Transverse colon (tissue), 4 donors: ENCODE data around the gene RAPGEF5. TPM values are rescaled to one million over a fixed set of nuclear protein-coding genes. Genes with fewer than 3 reads are reported as not detected.

ENCODE experiments used
- DNase-seq: peaks from one replicate; pipeline ENCODE4 v3.0.0-alpha.2; 2019
- H3K27ac ChIP-seq, 4 donors: fragments of 200-600 bp; sonication (generic); 2 replicates each; pipeline ENCODE4 v1.5.1; 2016 to 2018; ENCODE audit warnings: inconsistent platforms in 4 of 4
- H3K27me3 ChIP-seq: fragments of 200-600 bp; sonication (generic); 2 replicates; pipeline ENCODE4 v1.5.1; 2017; ENCODE audit warnings: inconsistent platforms
- H3K36me3 ChIP-seq, 4 donors: fragments of 200-600 bp; sonication (generic); 2 replicates each; pipeline ENCODE4 v1.5.1; 2017 to 2019; ENCODE audit warnings: inconsistent platforms in 4 of 4
- H3K4me1 ChIP-seq, 4 donors: fragments of 200-600 bp; sonication (generic); 2 replicates each; pipeline ENCODE4 v1.5.1; 2017 to 2020; ENCODE audit warnings: inconsistent platforms in 4 of 4
- H3K4me3 ChIP-seq, 4 donors: fragments of 200-600 bp; sonication (generic); 1 replicate in 1 of 4; 2 replicates in 3 of 4; pipeline versions ENCODE4 v1.5.1 to v1.6.1; 2017 to 2019; ENCODE audit warnings: inconsistent platforms in 4 of 4
- H3K9me3 ChIP-seq, 2 donors: fragments of 200-600 bp; sonication (generic); 2 replicates each; pipeline ENCODE4 v1.5.1; 2017 to 2019; ENCODE audit warnings: inconsistent platforms in 2 of 2
- CTCF ChIP-seq, 5 experiments: fragments of 200-600 bp in 3 of 5; fragments of 450-650 bp in 2 of 5; sonication (generic) in 3 of 5; IDR thresholded peaks; 1 replicate in 2 of 5; 2 replicates in 3 of 5; pipeline ENCODE4 v1.5.1; 2016 to 2017; ENCODE audit warnings: antibody characterized with exemption in 5 of 5, inconsistent platforms in 3 of 5, mild to moderate bottlenecking in 2 of 5, moderate library complexity in 1 of 5
- EP300 ChIP-seq: sonication (generic); formaldehyde crosslinking; IDR thresholded peaks from one replicate; pipeline ENCODE4 v1.6.1; 2017; ENCODE audit warnings: antibody characterized with exemption, low read depth
- POLR2A ChIP-seq: fragments of 450-650 bp; IDR thresholded peaks from one replicate; pipeline ENCODE4 v1.6.1; 2016; ENCODE audit warnings: antibody characterized with exemption, mild to moderate bottlenecking, moderate library complexity
- POLR2AphosphoS5 ChIP-seq, 3 donors: sonication (generic); formaldehyde crosslinking; IDR thresholded peaks; one replicate each; pipeline ENCODE4 v1.6.1; 2016; ENCODE audit warnings: antibody characterized with exemption in 3 of 3
- WGBS, 2 donors: methylation state at CpG; one replicate each; pipeline ENCODE4 v1.1.5; 2018; ENCODE audit warnings: low coverage in 1 of 2; 5-methylcytosine and 5-hydroxymethylcytosine counted together
- in situ Hi-C, 4 donors: fragments of 200-750 bp; cut with MboI; loops; one replicate each; pipeline versions ENCODE4 v1.15.0 to v1.15.1; 2017; ENCODE audit warnings: low sequenced_read_pairs in 3 of 4, low pct_ligation_motif_present in 1 of 4, low pct_unique_long_range_greater_than_20kb in 1 of 4
- intact Hi-C: fragments of 100-400 bp; cut with DNase I; formaldehyde crosslinking; loops from one replicate; pipeline ENCODE4 v1.15.1; 2023; ENCODE audit warnings: low total_unique reads
- total RNA-seq, 4 donors: library from RNA; depleted of rRNA; stranded (reverse); fragments of >200 nt; gene quantifications; one replicate each; pipeline ENCODE4 v1.1.0, GENCODE V29; 2016

The RAPGEF5 gene
- total RNA-seq, 4 donors from 2014 or later, result 82.3 to 112 (median 100) TPM

GRCh38 chr7:22403344-22403743 lies 46.4 kb upstream of the RAPGEF5 start:
- H3K36me3 ChIP-seq, result no peaks in the 10 kb centered on the region
- H3K4me3 ChIP-seq, result no peak overlapping the region
- intact Hi-C loops, result no loop called here
- in situ Hi-C loops, result no loop called here
- no peaks in the 10 kb centered on the region for H3K4me1 ChIP-seq
- no peak for DNase-seq
- no peak overlapping the region for H3K27ac ChIP-seq
- H3K9me3 ChIP-seq, result no peaks in the 10 kb centered on the region
- WGBS, 2 donors, result 94 to 98% methylated on average over 2 of the region's 2 CpGs
- H3K27me3 ChIP-seq, result no peaks in the 10 kb centered on the region
- no peak for TF ChIP-seq POLR2A
- no peak for TF ChIP-seq CTCF (IDR thresholded peaks at IDR 0.05)
- TF ChIP-seq EP300, result no peak
- TF ChIP-seq POLR2AphosphoS5 (IDR thresholded peaks at IDR 0.05), result no peak

DNA sequence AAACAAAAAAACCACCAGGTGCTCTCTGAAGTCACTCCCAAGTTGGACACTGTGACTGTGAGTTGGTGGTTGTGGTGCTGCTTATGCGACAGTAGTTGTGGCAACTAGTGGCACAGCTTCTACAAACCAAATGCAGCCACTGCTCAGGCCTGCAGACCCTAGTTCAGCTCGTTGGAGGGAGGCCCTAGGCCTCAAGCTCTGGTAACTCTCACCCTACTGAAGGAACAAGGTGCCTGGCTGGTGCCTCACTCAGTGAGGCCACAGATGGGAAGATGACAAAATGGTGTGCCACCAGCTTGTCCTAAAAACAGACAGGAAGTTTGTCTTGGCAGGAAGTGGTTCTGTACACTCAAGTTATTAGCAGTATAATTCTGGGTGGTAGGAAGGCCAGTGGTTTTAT lies 45.3 kb upstream of the RAPGEF5 start:
- Histone ChIP-seq H3K27me3 (no peaks in the 10 kb centered on the region), H3K4me3 (no peak overlapping the region), H3K9me3 (no peaks in the 10 kb centered on the region), H3K36me3 (no peaks in the 10 kb centered on the region), H3K27ac (no peak overlapping the region), H3K4me1 (no peaks in the 10 kb centered on the region)
- no peak for DNase-seq
- in situ Hi-C loops (no loop called here), intact Hi-C loops (no loop called here)
- 39% methylated on average over 2 of the region's 2 CpGs; no CpG with 5 or more reads in 1 of the 2 donors for WGBS, 2 donors
- TF ChIP-seq CTCF (IDR thresholded peaks at IDR 0.05), result no peak
- TF ChIP-seq EP300, result no peak
- TF ChIP-seq POLR2A, result no peak
- no peak for TF ChIP-seq POLR2AphosphoS5 (IDR thresholded peaks at IDR 0.05)

DNA sequence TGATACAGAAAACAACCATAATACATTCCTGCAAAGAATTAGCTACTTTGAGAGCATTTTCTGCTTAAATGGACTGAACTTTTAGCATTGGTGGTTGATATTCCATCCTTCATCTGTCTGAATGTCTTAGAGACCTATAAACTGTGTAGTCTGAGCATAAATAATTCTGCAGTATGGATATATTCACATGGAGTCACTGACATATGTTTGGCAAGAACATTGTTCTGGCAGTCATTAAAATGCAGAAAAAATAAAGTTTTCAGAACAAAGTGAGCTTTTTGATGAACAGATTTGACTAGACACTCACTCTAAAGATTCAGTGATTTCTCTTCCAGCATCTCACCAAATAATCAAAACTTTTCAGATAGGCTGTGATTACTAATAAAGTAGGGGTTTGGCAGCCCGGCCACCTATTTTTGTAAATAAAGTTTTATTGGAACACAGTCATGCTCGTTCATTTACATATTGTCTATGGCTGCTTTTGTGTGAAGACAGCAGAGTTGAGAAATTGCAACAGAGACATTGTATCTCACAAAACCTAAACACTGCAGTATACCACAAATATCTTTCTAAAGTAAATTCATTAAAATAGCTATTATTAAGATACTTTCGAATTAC lies 44.1 kb upstream of the RAPGEF5 start:
- WGBS, 2 donors, result 84 to 88% methylated on average over 3 of the region's 3 CpGs
- in situ Hi-C loops, result no loop called here
- Histone ChIP-seq H3K4me1 (no peaks in the 10 kb centered on the region), H3K27me3 (no peaks in the 10 kb centered on the region), H3K27ac (no peak overlapping the region), H3K4me3 (no peak overlapping the region), H3K9me3 (no peaks in the 10 kb centered on the region), H3K36me3 (no peaks in the 10 kb centered on the region)
- TF ChIP-seq CTCF (IDR thresholded peaks at IDR 0.05), result no peak
- no peak for TF ChIP-seq EP300
- no peak for TF ChIP-seq POLR2A
- no peak for TF ChIP-seq POLR2AphosphoS5 (IDR thresholded peaks at IDR 0.05)
- no peak for DNase-seq
- intact Hi-C loops, result no loop called here

DNA sequence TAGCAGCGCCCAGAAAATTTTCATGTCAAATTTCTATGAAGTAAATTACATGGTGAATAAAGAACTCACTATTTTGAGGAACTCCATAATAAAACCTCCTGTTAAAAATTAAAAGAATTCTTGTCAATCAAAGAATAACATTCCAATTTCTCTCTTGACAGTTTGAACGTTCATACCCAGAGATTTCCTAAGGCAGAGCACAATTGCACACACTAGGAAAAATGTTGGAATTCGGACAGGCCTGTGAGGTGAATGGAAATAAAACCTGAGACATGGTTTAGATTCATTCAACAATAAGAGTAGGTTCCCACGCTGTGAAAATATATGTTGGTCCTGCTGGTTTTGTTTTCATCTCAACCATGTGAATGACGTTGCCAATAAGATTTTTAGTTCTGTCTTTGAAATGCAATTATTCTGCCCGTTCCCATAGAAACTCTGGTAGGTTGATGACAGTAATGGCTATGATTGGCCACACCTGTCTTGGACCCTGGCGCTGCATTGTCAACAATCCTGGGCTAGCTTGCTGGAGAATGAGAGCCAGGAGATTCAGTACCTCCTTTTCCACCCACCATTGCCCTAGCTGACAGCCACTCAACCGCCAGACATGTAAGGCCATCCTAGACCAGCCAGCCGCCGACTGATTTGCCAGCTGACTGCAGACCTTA lies 43.3 kb upstream of the RAPGEF5 start:
- intact Hi-C loops, result no loop called here
- WGBS, 2 donors, result 54 to 79% methylated on average over 4 to 10 of the region's 10 CpGs

More for the DNA sequence above, 43.3 kb upstream of the RAPGEF5 start:
- in situ Hi-C loops, result no loop called here
- TF ChIP-seq EP300, result no peak
- no peak for TF ChIP-seq POLR2A
- TF ChIP-seq POLR2AphosphoS5 (IDR thresholded peaks at IDR 0.05), result no peak
- TF ChIP-seq CTCF (IDR thresholded peaks at IDR 0.05), result no peak
- H3K9me3 ChIP-seq, result no peaks in the 10 kb centered on the region
- H3K4me3 ChIP-seq, result no peak overlapping the region
- DNase-seq, result no peak
- H3K27me3 ChIP-seq, result no peaks in the 10 kb centered on the region
- no peak overlapping the region for H3K27ac ChIP-seq
- no peaks in the 10 kb centered on the region for H3K4me1 ChIP-seq
- no peaks in the 10 kb centered on the region for H3K36me3 ChIP-seq
